ENCODE measurements around the gene PLA1A. TPM values are rescaled to one million over a fixed set of nuclear protein-coding genes. Genes with fewer than 3 reads are reported as not detected.
"Not testable (repeated sequence)": the region's sequence is repeated elsewhere in the genome, so short reads cannot be mapped to it uniquely, and the experiment has no call there.

Gene PLA1A
- total and polyA plus RNA-seq, 8 donors, result 1.1 to 16.9 (median 3.3) TPM; not detected in 2

DNA sequence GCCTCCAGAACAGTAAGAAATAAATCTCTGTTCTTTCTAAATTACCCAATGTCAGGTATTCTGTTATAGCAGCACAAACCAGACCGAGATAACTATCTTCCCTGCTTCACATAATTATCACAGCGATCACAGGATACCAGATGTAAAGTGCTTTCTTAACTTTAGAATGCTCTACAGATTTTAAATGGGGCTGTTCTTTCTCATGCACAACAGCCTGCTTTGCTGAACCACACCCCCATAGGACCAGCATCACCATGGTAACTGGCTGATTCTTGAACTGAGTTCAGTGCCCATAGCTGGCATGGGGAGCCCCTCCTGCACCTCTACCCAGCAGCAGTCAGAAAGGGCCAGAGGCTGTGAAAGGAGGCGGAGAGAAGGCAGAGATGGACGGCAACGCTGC is 46.1 kb upstream of the PLA1A start:
- Histone ChIP-seq H3K27ac (no peak overlapping the region), H3K36me3 (no peaks in the 10 kb centered on the region), H3K27me3 (no peaks in the 10 kb centered on the region), H3K9me3 (no peaks in the 10 kb centered on the region), H3K4me3 (no peak overlapping the region), H3K4me1 (no peaks in the 10 kb centered on the region)
- 86 to 95% (median 88%) methylated on average over 5 of the region's 5 CpGs for WGBS, 5 donors
- DNase-seq, result no peak
- no peak for TF ChIP-seq POLR2AphosphoS5 (IDR thresholded peaks at IDR 0.05)
- no peak for TF ChIP-seq CTCF (IDR thresholded peaks at IDR 0.05)
- no peak for TF ChIP-seq EP300 (IDR thresholded peaks at IDR 0.05)
- no peak for TF ChIP-seq POLR2A (IDR thresholded peaks at IDR 0.05)
- intact Hi-C loops (cut with DNase I; ENCODE audit: low total_unique reads), result no loop called here

GRCh38 chr3:119552928-119553327 is 44.8 kb upstream of the PLA1A start:
- H3K27ac ChIP-seq; H3K27me3 ChIP-seq; H3K9me3 ChIP-seq; H3K4me1 ChIP-seq; DNase-seq; intact Hi-C loops (cut with DNase I; ENCODE audit: low total_unique reads); H3K36me3 ChIP-seq; H3K4me3 ChIP-seq: not testable (repeated sequence)
- 90 to 96% (median 93%) methylated on average over 6 of the region's 6 CpGs for WGBS, 5 donors

DNA sequence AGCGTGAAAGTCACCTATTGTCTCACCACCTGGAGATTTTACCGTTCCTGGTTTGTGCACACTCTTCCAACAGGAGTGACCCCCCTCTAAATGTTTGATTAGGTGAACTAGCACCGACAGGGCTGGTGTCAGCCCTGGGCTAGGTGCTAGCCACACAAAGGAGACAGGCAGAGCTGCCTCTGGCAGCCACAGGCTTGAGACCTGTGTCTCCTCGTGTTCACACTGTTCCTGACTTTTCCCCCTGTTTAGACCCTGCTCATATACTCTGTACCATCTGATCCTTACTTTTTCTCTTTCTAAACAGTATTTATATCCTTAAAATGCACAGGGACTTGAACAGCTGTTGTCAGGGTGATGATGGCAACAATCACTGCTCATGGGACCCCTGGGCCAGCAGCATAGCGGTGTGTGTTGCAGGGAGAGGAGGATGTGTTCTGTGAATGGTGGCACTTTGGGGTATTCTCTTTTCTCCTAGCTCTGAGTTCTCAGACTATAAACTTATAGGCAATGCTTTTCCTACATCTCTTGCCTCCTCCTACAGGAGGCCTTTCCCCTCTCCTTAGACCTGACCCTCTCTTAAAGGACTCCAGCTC is 43.8 kb upstream of the PLA1A start:
- WGBS, 5 donors, result 48 to 67% (median 57%) methylated on average over 5 of the region's 5 CpGs
- H3K9me3 ChIP-seq, result no peaks in the 10 kb centered on the region
- H3K4me3 ChIP-seq, result no peak overlapping the region
- H3K27ac ChIP-seq, result no peak overlapping the region
- no peak for DNase-seq
- no peaks in the 10 kb centered on the region for H3K36me3 ChIP-seq
- H3K27me3 ChIP-seq, result no peaks in the 10 kb centered on the region
- TF ChIP-seq POLR2AphosphoS5 (IDR thresholded peaks at IDR 0.05) (no peak), CTCF (IDR thresholded peaks at IDR 0.05) (no peak), EP300 (IDR thresholded peaks at IDR 0.05) (no peak), POLR2A (IDR thresholded peaks at IDR 0.05) (no peak)
- H3K4me1 ChIP-seq, result no peaks in the 10 kb centered on the region
- intact Hi-C loops (cut with DNase I; ENCODE audit: low total_unique reads), result no loop called here

GRCh38 chr3:119555309-119555735 is 42.4 kb upstream of the PLA1A start:
- Histone ChIP-seq H3K27ac (no peak overlapping the region), H3K27me3 (no peaks in the 10 kb centered on the region), H3K4me3 (no peak overlapping the region), H3K4me1 (no peaks in the 10 kb centered on the region), H3K9me3 (no peaks in the 10 kb centered on the region), H3K36me3 (no peaks in the 10 kb centered on the region)
- no peak for TF ChIP-seq EP300 (IDR thresholded peaks at IDR 0.05)
- no peak for TF ChIP-seq POLR2A (IDR thresholded peaks at IDR 0.05)
- TF ChIP-seq CTCF (IDR thresholded peaks at IDR 0.05), result no peak
- no peak for TF ChIP-seq POLR2AphosphoS5 (IDR thresholded peaks at IDR 0.05)
- DNase-seq, result peak in 1 of 2 donors; percentile 11
- intact Hi-C loops (cut with DNase I; ENCODE audit: low total_unique reads), result no loop called here
- WGBS, 5 donors, result 51 to 67% (median 65%) methylated on average over 4 of the region's 4 CpGs

DNA sequence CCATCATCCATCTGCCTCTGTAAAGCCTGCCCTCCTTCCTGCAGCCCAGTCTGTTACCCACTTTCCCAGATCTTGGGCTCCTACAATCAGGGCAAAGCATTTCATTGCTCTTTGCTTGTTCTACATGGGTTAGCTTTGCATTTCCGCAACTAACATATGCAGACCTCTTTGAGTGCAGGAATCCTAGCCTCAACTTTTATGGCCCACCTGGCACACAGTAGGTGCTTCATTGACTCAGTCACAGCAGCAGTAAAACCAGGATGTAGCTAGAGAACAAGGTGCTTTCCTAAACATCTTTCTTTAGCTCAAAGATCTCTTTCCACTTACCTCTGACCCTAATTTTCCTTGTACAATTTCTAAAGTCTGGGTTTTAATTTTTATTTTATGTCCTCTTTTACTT is 41.8 kb upstream of the PLA1A start:
- no peaks in the 10 kb centered on the region for H3K4me1 ChIP-seq
- H3K27me3 ChIP-seq, result no peaks in the 10 kb centered on the region
- TF ChIP-seq CTCF (IDR thresholded peaks at IDR 0.05) (no peak), POLR2A (IDR thresholded peaks at IDR 0.05) (no peak), EP300 (IDR thresholded peaks at IDR 0.05) (no peak), POLR2AphosphoS5 (IDR thresholded peaks at IDR 0.05) (no peak)
- H3K9me3 ChIP-seq, result no peaks in the 10 kb centered on the region
- no peak for DNase-seq
- H3K36me3 ChIP-seq, result no peaks in the 10 kb centered on the region
- H3K27ac ChIP-seq, result no peak overlapping the region
- intact Hi-C loops (cut with DNase I; ENCODE audit: low total_unique reads), result no loop called here
- 60 to 96% (median 81%) methylated on average over 1 of the region's 1 CpG; no CpG with 5 or more reads in 1 of the 5 donors for WGBS, 5 donors
- no peak overlapping the region for H3K4me3 ChIP-seq
